HepG2 (cell line): Measurements from ENCODE around the gene TESPA1. TPM values are rescaled to one million over a fixed set of nuclear protein-coding genes. Genes with fewer than 3 reads are reported as not detected.

Experiments
- ATAC-seq: fragments of 200-7000 bp; cut with Tn5 transposase; 3 replicates; pipeline ENCODE4 v1.9.1; 2020; ENCODE audit warnings: mild to moderate bottlenecking, moderate library complexity
- BruUV-seq: library from RNA; stranded (reverse); fragments of 400-500 nt; replicated peaks from 2 replicates; lab custom pipeline; 2021; lab: Mats Ljungman, UMichigan
- CTCF ChIA-PET: fragments of 300-600 bp; formaldehyde crosslinking; extraction: SDS; loops from one replicate; lab custom pipeline; 2021; ENCODE audit warnings: low total read pairs, inconsistent platforms, low intra/inter-chr PET ratio; lab: Yijun Ruan, JAX
- POLR2A ChIA-PET: fragments of 350-600 bp; sonication (Branson Sonifier 250); formaldehyde crosslinking; loops from one replicate; lab custom pipeline; 2020; ENCODE audit warnings: antibody characterized with exemption, inconsistent platforms; lab: Yijun Ruan, JAX
- DNase-seq: peaks from one replicate; pipeline ENCODE4 v3.0.0-alpha.2; 2015; ENCODE audit warnings: low spot score
- FAIRE-seq: peaks from 3 replicates; lab custom pipeline; 2011; peaks lifted over from hg19 to GRCh38; lab: Jason Lieb, UNC
- H2AFZ ChIP-seq: one replicate; pipeline ENCODE4 v1.6.1; 2011; ENCODE audit warnings: low read length, inconsistent platforms
- H3K27ac ChIP-seq: fragments of 300-600 bp; 3 replicates; pipeline ENCODE4 v1.8.0; 2011; ENCODE audit warnings: mixed run types, mild to moderate bottlenecking, mixed read lengths, low read length, inconsistent platforms; ENCODE audit not compliant: insufficient read depth; ENCODE audit errors: extremely low read length
- H3K27me3 ChIP-seq, 2 experiments: fragments of 200-600 bp in 1 of 2; 2 replicates in 1 of 2; 3 replicates in 1 of 2; pipeline versions ENCODE4 v1.6.0 to v1.8.0; 2011; ENCODE audit warnings: low read length in 2 of 2, mild to moderate bottlenecking in 2 of 2, moderate library complexity in 2 of 2, inconsistent platforms in 1 of 2; ENCODE audit not compliant: insufficient read depth in 2 of 2, control insufficient read depth in 1 of 2
- H3K36me3 ChIP-seq, 2 experiments: fragments of 200-600 bp in 1 of 2; replicated peaks in 1 of 2; 2 replicates in 1 of 2; 3 replicates in 1 of 2; pipeline versions ENCODE4 v1.5.1 to v1.8.0; 2011; ENCODE audit warnings: low read length in 2 of 2, inconsistent platforms in 1 of 2; ENCODE audit not compliant: insufficient read depth in 2 of 2, control insufficient read depth in 1 of 2
- H3K4me1 ChIP-seq: 2 replicates; pipeline ENCODE4 v1.5.1; 2012; ENCODE audit warnings: low read length, inconsistent platforms; ENCODE audit not compliant: insufficient read depth
- H3K4me2 ChIP-seq: 2 replicates; pipeline ENCODE4 v1.6.0; 2011; ENCODE audit warnings: low read depth, low read length, inconsistent platforms
- H3K4me3 ChIP-seq, 3 experiments: fragments of 200-600 bp in 1 of 3; sonication (generic), shearing (Covaris generic) in 1 of 3; replicated peaks in 1 of 3; 2 replicates each; pipeline ENCODE4 v1.5.1; 2011 to 2016; ENCODE audit warnings: low read length in 3 of 3, inconsistent platforms in 2 of 3, low read depth in 2 of 3, mild to moderate bottlenecking in 2 of 3, control low read depth in 1 of 3, mixed read lengths in 1 of 3; ENCODE audit not compliant: insufficient read depth in 1 of 3
- H3K79me2 ChIP-seq: one replicate; pipeline ENCODE4 v1.6.1; 2011; ENCODE audit warnings: low read length, inconsistent platforms; ENCODE audit not compliant: insufficient read depth
- H3K9ac ChIP-seq: 2 replicates; pipeline ENCODE4 v1.6.0; 2011; ENCODE audit warnings: mild to moderate bottlenecking, low read depth, low read length, inconsistent platforms; ENCODE audit not compliant: insufficient read depth
- H3K9me3 ChIP-seq: 2 replicates; pipeline ENCODE4 v1.5.1; 2012; ENCODE audit warnings: mild to moderate bottlenecking, low read length
- H4K20me1 ChIP-seq: 2 replicates; pipeline ENCODE4 v1.6.0; 2011; ENCODE audit warnings: inconsistent platforms, mild to moderate bottlenecking, low read length, moderate library complexity; ENCODE audit not compliant: insufficient read depth
- BCL6 ChIP-seq: IDR thresholded peaks from 2 replicates; pipeline ENCODE4 v1.6.1; 2016; ENCODE audit warnings: missing genetic modification reagents, missing compliant biosample characterization
- MYC ChIP-seq: sonication (generic); formaldehyde crosslinking; IDR thresholded peaks from 2 replicates; pipeline ENCODE4 v1.9.0; 2021; ENCODE audit warnings: missing genetic modification reagents, borderline replicate concordance
- ZNF17 ChIP-seq: sonication (generic); formaldehyde crosslinking; IDR thresholded peaks from 2 replicates; pipeline ENCODE4 v1.5.0; 2020; ENCODE audit warnings: mild to moderate bottlenecking, missing genetic modification reagents
- ZNF224 ChIP-seq: sonication (generic); formaldehyde crosslinking; IDR thresholded peaks from 2 replicates; pipeline ENCODE4 v1.5.0; 2020; ENCODE audit warnings: mild to moderate bottlenecking, missing genetic modification reagents
- ZNF335 ChIP-seq: sonication (generic); formaldehyde crosslinking; IDR thresholded peaks from 2 replicates; pipeline ENCODE4 v1.4.0; 2020; ENCODE audit warnings: missing genetic modification reagents
- WGBS: methylation state at CpG from one replicate; pipeline ENCODE4 v1.1.6; 2017; ENCODE audit warnings: low lambda C conversion rate; 5-methylcytosine and 5-hydroxymethylcytosine counted together
- in situ Hi-C: cut with HindIII; loops from 2 replicates; pipeline ENCODE4 v1.10.0; 2017; ENCODE audit warnings: low pct_unique_long_range_greater_than_20kb; ENCODE audit not compliant: extremely low pct_ligation_motif_present
- intact Hi-C: fragments of 100-400 bp; cut with micrococcal nuclease; formaldehyde crosslinking; loops from one replicate; pipeline ENCODE4 v1.10.0; 2022; ENCODE audit not compliant: unreplicated experiment
- polyA plus RNA-seq, 8 experiments: library from polyadenylated mRNA; depleted of rRNA in 3 of 8; stranded (reverse) in 7 of 8; unstranded in 1 of 8; fragments of >200 nt; fragmentation: Illumina TruSeq in 4 of 8; extraction: Trizol in 4 of 8; gene quantifications; 2 replicates each; pipeline versions ENCODE4 v1.2.1 to v1.2.3, GENCODE V29; 2011 to 2016; ENCODE audit warnings: low read depth in 4 of 8, missing spikeins in 1 of 8, mixed read lengths in 1 of 8; ENCODE audit not compliant: insufficient read depth in 1 of 8
- total RNA-seq, 5 experiments: library from RNA; depleted of rRNA; stranded (reverse); fragments of >200 nt; fragmentation: Illumina TruSeq; extraction: Trizol; gene quantifications; 2 replicates each; pipeline ENCODE4 v1.2.3, GENCODE V29; 2016; ENCODE audit warnings: low read depth in 1 of 5
- TF ChIP-seq, protein P1 (sequence below): sonication (generic); formaldehyde crosslinking; IDR thresholded peaks from 2 replicates; pipeline ENCODE4 v1.4.0; 2020; ENCODE audit warnings: missing genetic modification reagents, borderline replicate concordance
- TF ChIP-seq, protein P2 (sequence below): IDR thresholded peaks from 2 replicates; pipeline ENCODE4 v1.6.1; 2016; ENCODE audit warnings: low read depth, missing genetic modification reagents, missing compliant biosample characterization
- TF ChIP-seq, protein P3 (sequence below): sonication (generic); formaldehyde crosslinking; IDR thresholded peaks from 2 replicates; pipeline ENCODE4 v1.4.0; 2020; ENCODE audit warnings: missing genetic modification reagents

TESPA1 gene
- total and polyA plus RNA-seq, 2 of the 13 experiments (the other 11 are each of a cell fraction or from before 2014, with no cell fraction given) = not detected

DNA sequence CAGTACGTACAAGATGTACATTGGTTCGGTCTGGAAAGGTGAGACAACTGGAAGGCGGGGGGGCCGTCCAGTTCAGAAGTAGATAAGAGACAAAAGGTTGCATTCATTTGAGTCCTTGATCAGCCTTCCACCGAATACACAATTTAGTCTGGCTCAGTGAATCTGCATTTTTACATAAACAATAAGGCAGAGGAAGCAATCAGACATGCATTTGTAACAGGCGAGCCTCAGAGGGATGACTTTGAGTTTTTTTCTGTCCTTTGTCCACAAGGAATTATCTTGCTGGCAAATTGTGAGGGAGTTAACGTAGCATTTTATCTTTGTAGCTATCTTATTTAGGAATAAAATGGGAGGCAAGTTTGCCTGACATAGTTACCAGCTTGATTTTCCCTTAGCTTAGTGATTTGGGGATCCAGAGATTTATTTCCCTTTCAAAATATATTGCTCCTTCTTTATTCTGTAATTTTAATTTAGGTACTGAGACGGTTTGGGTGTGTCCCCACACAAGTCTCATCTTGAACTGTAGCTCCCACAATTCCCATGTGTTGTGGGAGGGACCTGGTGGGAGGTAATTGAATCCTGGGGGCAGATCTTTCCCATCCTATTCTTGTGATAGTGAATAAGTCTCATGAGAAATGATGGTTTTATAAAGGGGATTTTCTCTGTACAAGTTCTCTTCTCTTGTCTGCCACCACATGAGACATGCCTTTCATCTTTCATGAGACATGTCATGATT, 59.4 kb downstream of the TESPA1 start (continued):
- TF ChIP-seq, protein P1, sequence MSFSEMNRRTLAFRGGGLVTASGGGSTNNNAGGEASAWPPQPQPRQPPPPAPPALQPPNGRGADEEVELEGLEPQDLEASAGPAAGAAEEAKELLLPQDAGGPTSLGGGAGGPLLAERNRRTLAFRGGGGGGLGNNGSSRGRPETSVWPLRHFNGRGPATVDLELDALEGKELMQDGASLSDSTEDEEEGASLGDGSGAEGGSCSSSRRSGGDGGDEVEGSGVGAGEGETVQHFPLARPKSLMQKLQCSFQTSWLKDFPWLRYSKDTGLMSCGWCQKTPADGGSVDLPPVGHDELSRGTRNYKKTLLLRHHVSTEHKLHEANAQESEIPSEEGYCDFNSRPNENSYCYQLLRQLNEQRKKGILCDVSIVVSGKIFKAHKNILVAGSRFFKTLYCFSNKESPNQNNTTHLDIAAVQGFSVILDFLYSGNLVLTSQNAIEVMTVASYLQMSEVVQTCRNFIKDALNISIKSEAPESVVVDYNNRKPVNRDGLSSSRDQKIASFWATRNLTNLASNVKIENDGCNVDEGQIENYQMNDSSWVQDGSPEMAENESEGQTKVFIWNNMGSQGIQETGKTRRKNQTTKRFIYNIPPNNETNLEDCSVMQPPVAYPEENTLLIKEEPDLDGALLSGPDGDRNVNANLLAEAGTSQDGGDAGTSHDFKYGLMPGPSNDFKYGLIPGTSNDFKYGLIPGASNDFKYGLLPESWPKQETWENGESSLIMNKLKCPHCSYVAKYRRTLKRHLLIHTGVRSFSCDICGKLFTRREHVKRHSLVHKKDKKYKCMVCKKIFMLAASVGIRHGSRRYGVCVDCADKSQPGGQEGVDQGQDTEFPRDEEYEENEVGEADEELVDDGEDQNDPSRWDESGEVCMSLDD (CRISPR knock-in tag) = no peak
- TF ChIP-seq MYC (CRISPR knock-in tag) (no peak), BCL6 (no peak)

DNA sequence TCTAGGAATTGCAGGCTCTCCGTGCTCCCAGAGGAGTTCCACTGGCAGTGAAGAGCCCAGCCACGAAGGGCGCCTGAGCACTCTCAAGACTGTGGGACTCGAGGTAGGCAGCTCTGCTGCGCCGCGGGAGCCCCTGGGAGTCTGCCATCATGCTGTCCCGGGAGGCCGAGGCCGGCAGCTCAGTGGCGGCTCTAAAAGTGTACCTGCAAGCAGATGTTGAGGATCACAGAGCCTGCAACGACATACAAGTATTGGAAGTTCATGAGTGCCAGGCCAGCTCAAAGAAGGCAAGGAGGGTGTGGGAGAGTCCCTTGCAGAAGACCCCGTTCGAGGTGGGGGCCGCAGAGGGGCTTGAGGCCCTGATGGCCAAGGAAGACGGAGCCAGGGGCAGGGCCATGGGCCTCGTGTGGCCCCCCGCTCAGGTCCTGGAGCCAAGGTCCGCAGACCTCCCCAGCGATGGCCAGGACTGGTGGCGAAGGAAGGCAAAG, 67.5 kb downstream of the TESPA1 start:
- Histone ChIP-seq H3K27ac (no peak overlapping the region), H3K4me3 (no peak overlapping the region), H2AFZ (no peak overlapping the region), H4K20me1 (no peaks in the 10 kb centered on the region), H3K36me3 (no peaks in the 10 kb centered on the region), H3K4me1 (no peaks in the 10 kb centered on the region), H3K9ac (no peak overlapping the region), H3K79me2 (no peaks in the 10 kb centered on the region), H3K27me3 (peaks cover 1 to 9% of the 10 kb centered on the region in 2 experiments; a peak in 2 of 5 replicates), H3K4me2 (no peak overlapping the region), H3K9me3 (no peaks in the 10 kb centered on the region)
- no peak for ATAC-seq
- FAIRE-seq = no peak
- ChIA-PET CTCF (no interaction called here), POLR2A (no interaction called here)
- no peak for DNase-seq
- WGBS = 30% methylated on average over 14 of the region's 21 CpGs
- TF ChIP-seq ZNF224 (CRISPR knock-in tag) (no peak), ZNF335 (CRISPR knock-in tag) (no peak), ZNF17 (CRISPR knock-in tag) (no peak)
- TF ChIP-seq, protein P2, sequence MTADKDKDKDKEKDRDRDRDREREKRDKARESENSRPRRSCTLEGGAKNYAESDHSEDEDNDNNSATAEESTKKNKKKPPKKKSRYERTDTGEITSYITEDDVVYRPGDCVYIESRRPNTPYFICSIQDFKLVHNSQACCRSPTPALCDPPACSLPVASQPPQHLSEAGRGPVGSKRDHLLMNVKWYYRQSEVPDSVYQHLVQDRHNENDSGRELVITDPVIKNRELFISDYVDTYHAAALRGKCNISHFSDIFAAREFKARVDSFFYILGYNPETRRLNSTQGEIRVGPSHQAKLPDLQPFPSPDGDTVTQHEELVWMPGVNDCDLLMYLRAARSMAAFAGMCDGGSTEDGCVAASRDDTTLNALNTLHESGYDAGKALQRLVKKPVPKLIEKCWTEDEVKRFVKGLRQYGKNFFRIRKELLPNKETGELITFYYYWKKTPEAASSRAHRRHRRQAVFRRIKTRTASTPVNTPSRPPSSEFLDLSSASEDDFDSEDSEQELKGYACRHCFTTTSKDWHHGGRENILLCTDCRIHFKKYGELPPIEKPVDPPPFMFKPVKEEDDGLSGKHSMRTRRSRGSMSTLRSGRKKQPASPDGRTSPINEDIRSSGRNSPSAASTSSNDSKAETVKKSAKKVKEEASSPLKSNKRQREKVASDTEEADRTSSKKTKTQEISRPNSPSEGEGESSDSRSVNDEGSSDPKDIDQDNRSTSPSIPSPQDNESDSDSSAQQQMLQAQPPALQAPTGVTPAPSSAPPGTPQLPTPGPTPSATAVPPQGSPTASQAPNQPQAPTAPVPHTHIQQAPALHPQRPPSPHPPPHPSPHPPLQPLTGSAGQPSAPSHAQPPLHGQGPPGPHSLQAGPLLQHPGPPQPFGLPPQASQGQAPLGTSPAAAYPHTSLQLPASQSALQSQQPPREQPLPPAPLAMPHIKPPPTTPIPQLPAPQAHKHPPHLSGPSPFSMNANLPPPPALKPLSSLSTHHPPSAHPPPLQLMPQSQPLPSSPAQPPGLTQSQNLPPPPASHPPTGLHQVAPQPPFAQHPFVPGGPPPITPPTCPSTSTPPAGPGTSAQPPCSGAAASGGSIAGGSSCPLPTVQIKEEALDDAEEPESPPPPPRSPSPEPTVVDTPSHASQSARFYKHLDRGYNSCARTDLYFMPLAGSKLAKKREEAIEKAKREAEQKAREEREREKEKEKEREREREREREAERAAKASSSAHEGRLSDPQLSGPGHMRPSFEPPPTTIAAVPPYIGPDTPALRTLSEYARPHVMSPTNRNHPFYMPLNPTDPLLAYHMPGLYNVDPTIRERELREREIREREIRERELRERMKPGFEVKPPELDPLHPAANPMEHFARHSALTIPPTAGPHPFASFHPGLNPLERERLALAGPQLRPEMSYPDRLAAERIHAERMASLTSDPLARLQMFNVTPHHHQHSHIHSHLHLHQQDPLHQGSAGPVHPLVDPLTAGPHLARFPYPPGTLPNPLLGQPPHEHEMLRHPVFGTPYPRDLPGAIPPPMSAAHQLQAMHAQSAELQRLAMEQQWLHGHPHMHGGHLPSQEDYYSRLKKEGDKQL (CRISPR knock-in tag) = no peak
- TF ChIP-seq, protein P3, sequence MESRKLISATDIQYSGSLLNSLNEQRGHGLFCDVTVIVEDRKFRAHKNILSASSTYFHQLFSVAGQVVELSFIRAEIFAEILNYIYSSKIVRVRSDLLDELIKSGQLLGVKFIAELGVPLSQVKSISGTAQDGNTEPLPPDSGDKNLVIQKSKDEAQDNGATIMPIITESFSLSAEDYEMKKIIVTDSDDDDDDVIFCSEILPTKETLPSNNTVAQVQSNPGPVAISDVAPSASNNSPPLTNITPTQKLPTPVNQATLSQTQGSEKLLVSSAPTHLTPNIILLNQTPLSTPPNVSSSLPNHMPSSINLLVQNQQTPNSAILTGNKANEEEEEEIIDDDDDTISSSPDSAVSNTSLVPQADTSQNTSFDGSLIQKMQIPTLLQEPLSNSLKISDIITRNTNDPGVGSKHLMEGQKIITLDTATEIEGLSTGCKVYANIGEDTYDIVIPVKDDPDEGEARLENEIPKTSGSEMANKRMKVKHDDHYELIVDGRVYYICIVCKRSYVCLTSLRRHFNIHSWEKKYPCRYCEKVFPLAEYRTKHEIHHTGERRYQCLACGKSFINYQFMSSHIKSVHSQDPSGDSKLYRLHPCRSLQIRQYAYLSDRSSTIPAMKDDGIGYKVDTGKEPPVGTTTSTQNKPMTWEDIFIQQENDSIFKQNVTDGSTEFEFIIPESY = no peak
- BruUV-seq = no TSS peak
- in situ Hi-C loops = no loop called here
- intact Hi-C loops = no loop called here
